ENCODE data around the gene TBC1D5.
"Not testable (repeated sequence)": the region's sequence is repeated elsewhere in the genome, so short reads cannot be mapped to it uniquely, and the experiment has no call there.

The TBC1D5 gene

GRCh38 chr3:17638356-17638755 lies 104.1 kb downstream of the TBC1D5 start:
- DNase-seq: no peak
- H3K27me3 ChIP-seq (replicated peaks): no peaks in the 10 kb centered on the region
- H3K4me3 ChIP-seq (ENCODE audit: low read depth, low read length): no peak overlapping the region
- in situ Hi-C loops (cut with HindIII; ENCODE audit: low pct_ligation_motif_present, low sequenced_read_pairs): no loop called here
- H3K36me3 ChIP-seq (replicated peaks): no peaks in the 10 kb centered on the region
- TF ChIP-seq CTCF (IDR thresholded peaks at IDR 0.05; ENCODE audit: low read depth, low read length, missing control alignments): no peak
- peak overlapping the region; percentile 80 for H3K27ac ChIP-seq

GRCh38 chr3:17635675-17636074 lies 106.8 kb downstream of the TBC1D5 start:
- H3K4me3 ChIP-seq (ENCODE audit: low read depth, low read length); H3K27me3 ChIP-seq (replicated peaks); in situ Hi-C loops (cut with HindIII; ENCODE audit: low pct_ligation_motif_present, low sequenced_read_pairs); H3K36me3 ChIP-seq (replicated peaks): not testable (repeated sequence)
- peak overlapping the region; percentile 52 for H3K27ac ChIP-seq
- DNase-seq: peak; percentile 51

- no peak for DNase-seq
- in situ Hi-C loops (cut with HindIII; ENCODE audit: low pct_ligation_motif_present, low sequenced_read_pairs): no loop called here
- Histone ChIP-seq H3K27ac (peak overlapping the region; percentile 52), H3K27me3 (replicated peaks) (no peaks in the 10 kb centered on the region), H3K36me3 (replicated peaks) (no peaks in the 10 kb centered on the region), H3K4me3 (ENCODE audit: low read depth, low read length) (no peak overlapping the region)
- TF ChIP-seq CTCF (IDR thresholded peaks at IDR 0.05; ENCODE audit: low read depth, low read length, missing control alignments): no peak
Observed at GRCh38 chr3:17634964-17635363, 107.5 kb downstream of the TBC1D5 start.

DNA sequence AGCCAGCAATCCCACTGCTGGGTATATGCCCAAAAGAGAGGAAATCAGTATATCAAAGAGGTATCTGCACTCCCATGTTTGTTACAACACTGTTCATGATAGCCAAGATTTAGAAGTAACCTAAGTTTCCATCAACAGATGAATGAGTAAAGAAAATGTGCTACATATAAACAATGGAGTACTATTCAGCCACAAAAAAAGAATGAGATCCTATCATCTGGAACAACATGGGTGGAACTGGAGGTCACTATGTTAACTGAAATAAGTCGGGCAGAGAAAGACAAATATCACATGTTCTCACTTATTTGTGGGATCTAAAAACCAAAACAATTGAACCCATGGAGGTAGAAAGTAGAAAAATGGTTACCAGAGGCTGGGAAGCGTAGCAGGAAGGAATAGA lies 108.2 kb downstream of the TBC1D5 start:
- no peak for DNase-seq
- H3K27ac ChIP-seq: no peak overlapping the region
- H3K4me3 ChIP-seq (ENCODE audit: low read depth, low read length): no peak overlapping the region
- H3K36me3 ChIP-seq (replicated peaks): no peaks in the 10 kb centered on the region
- no peaks in the 10 kb centered on the region for H3K27me3 ChIP-seq (replicated peaks)
- no peak for TF ChIP-seq CTCF (IDR thresholded peaks at IDR 0.05; ENCODE audit: low read depth, low read length, missing control alignments)
- in situ Hi-C loops (cut with HindIII; ENCODE audit: low pct_ligation_motif_present, low sequenced_read_pairs): no loop called here

GRCh38 chr3:17632401-17633100 lies 109.9 kb downstream of the TBC1D5 start:
- Histone ChIP-seq H3K27ac (peak overlapping the region; percentile 46), H3K27me3 (replicated peaks) (no peaks in the 10 kb centered on the region), H3K36me3 (replicated peaks) (no peaks in the 10 kb centered on the region), H3K4me3 (ENCODE audit: low read depth, low read length) (no peak overlapping the region)
- peak; percentile 85 for DNase-seq
- no peak for TF ChIP-seq CTCF (IDR thresholded peaks at IDR 0.05; ENCODE audit: low read depth, low read length, missing control alignments)
- in situ Hi-C loops (cut with HindIII; ENCODE audit: low pct_ligation_motif_present, low sequenced_read_pairs): no loop called here

GRCh38 chr3:17631609-17632008 lies 110.8 kb downstream of the TBC1D5 start:
- no peak for DNase-seq
- TF ChIP-seq CTCF (IDR thresholded peaks at IDR 0.05; ENCODE audit: low read depth, low read length, missing control alignments): no peak
- in situ Hi-C loops (cut with HindIII; ENCODE audit: low pct_ligation_motif_present, low sequenced_read_pairs): no loop called here
- no peaks in the 10 kb centered on the region for H3K27me3 ChIP-seq (replicated peaks)
- H3K27ac ChIP-seq: no peak overlapping the region
- H3K36me3 ChIP-seq (replicated peaks): no peaks in the 10 kb centered on the region
- no peak overlapping the region for H3K4me3 ChIP-seq (ENCODE audit: low read depth, low read length)
